Upper lobe of left lung (tissue), 6 donors: Measurements from ENCODE around the gene ACVR1. TPM values are rescaled to one million over a fixed set of nuclear protein-coding genes. Genes with fewer than 3 reads are reported as not detected.
A peak's percentile ranks its signal among the peaks of the same experiment; 100 is the strongest.
"Not testable (repeated sequence)": the region's sequence is repeated elsewhere in the genome, so short reads cannot be mapped to it uniquely, and the experiment has no call there.

Experiments
- ATAC-seq, 2 donors: fragments of 200-7000 bp; cut with Tn5 transposase; one replicate each; pipeline ENCODE4 v1.9.1; 2022; ENCODE audit warnings: mild to moderate bottlenecking in 2 of 2, moderate library complexity in 2 of 2; ENCODE audit not compliant: low FRiP score in 2 of 2
- DNase-seq, 2 donors: peaks; one replicate each; pipeline ENCODE4 v3.0.0-alpha.2; 2019 to 2020
- H3K27ac ChIP-seq, 4 donors: fragments of 200-600 bp; sonication (generic); one replicate each; pipeline ENCODE4 v1.5.1; 2016 to 2019
- H3K27me3 ChIP-seq, 4 donors: fragments of 200-600 bp; sonication (generic); one replicate each; pipeline ENCODE4 v1.5.1; 2017 to 2019
- H3K36me3 ChIP-seq, 4 donors: fragments of 200-600 bp; sonication (generic); one replicate each; pipeline ENCODE4 v1.5.1; 2016 to 2019
- H3K4me1 ChIP-seq, 4 donors: fragments of 200-600 bp; sonication (generic); one replicate each; pipeline ENCODE4 v1.5.1; 2018 to 2019
- H3K4me3 ChIP-seq, 4 donors: fragments of 200-600 bp; sonication (generic); one replicate each; pipeline ENCODE4 v1.5.1; 2017 to 2019; ENCODE audit warnings: mild to moderate bottlenecking in 2 of 4, moderate library complexity in 1 of 4
- H3K9me3 ChIP-seq, 4 donors: fragments of 200-600 bp; sonication (generic); one replicate each; pipeline ENCODE4 v1.5.1; 2018 to 2019
- EP300 ChIP-seq, 4 donors: sonication (generic); formaldehyde crosslinking; IDR thresholded peaks; one replicate each; pipeline ENCODE4 v1.5.1; 2017; ENCODE audit warnings: antibody characterized with exemption in 4 of 4, control low read depth in 2 of 4
- POLR2A ChIP-seq, 4 donors: fragments of 450-650 bp; IDR thresholded peaks; one replicate each; pipeline ENCODE4 v1.5.1; 2016 to 2017; ENCODE audit warnings: antibody characterized with exemption in 4 of 4, mild to moderate bottlenecking in 2 of 4
- POLR2AphosphoS5 ChIP-seq, 2 donors: sonication (generic); formaldehyde crosslinking; IDR thresholded peaks; one replicate each; pipeline ENCODE4 v1.5.1; 2017; ENCODE audit warnings: antibody characterized with exemption in 2 of 2
- WGBS, 2 donors: methylation state at CpG; one replicate each; pipeline ENCODE4 v1.1.5; 2017 to 2018; 5-methylcytosine and 5-hydroxymethylcytosine counted together
- total RNA-seq, 6 donors: library from RNA; depleted of rRNA in 4 of 6; stranded (reverse); fragments of >200 nt in 4 of 6; gene quantifications; one replicate each; pipeline versions ENCODE4 v1.1.0 to v1.2.1, GENCODE V29; 2016 to 2021
- TF ChIP-seq, protein P1 (sequence below), 6 experiments: fragments of 450-650 bp in 4 of 6; fragments of 200-600 bp in 2 of 6; sonication (generic) in 2 of 6; IDR thresholded peaks; one replicate each; pipeline ENCODE4 v1.5.1; 2016 to 2019; ENCODE audit warnings: antibody characterized with exemption in 6 of 6
- donor health status: DM: no; HTN: no; CAD: no; lungs with moderate emphysema.
- donor health status: DM: no; HTN: yes; CAD: no; lungs with severe emphysema.

ACVR1 gene
- total RNA-seq, 6 donors from 2014 or later: 16.4 to 38.8 (median 25.8) TPM

DNA sequence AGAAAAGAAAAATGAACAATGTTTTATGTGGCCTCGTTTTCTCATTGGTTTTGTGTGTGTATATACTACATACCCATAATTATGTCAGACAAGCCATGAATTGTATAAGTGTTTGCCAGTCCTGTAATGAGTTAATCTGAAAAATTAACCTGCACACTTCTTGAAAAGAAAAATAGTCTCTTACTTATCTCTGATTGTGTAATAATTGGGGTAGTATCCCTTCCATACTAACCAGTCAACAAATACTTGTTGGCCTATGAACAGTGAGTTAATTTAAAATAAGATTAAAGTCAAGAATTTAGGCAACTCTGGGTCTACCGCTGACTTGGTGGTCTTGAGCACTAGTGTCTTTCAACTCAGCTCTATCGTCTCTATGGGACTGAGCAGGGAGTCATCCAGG lies 48.8 kb downstream of the ACVR1 start:
- H3K4me3 ChIP-seq: no peak overlapping the region
- no peaks in the 10 kb centered on the region for H3K27me3 ChIP-seq
- H3K36me3 ChIP-seq: no peaks in the 10 kb centered on the region
- WGBS, 2 donors: 92 to 93% methylated on average over 3 of the region's 3 CpGs
- TF ChIP-seq, protein P1, sequence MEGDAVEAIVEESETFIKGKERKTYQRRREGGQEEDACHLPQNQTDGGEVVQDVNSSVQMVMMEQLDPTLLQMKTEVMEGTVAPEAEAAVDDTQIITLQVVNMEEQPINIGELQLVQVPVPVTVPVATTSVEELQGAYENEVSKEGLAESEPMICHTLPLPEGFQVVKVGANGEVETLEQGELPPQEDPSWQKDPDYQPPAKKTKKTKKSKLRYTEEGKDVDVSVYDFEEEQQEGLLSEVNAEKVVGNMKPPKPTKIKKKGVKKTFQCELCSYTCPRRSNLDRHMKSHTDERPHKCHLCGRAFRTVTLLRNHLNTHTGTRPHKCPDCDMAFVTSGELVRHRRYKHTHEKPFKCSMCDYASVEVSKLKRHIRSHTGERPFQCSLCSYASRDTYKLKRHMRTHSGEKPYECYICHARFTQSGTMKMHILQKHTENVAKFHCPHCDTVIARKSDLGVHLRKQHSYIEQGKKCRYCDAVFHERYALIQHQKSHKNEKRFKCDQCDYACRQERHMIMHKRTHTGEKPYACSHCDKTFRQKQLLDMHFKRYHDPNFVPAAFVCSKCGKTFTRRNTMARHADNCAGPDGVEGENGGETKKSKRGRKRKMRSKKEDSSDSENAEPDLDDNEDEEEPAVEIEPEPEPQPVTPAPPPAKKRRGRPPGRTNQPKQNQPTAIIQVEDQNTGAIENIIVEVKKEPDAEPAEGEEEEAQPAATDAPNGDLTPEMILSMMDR (IDR thresholded peaks at IDR 0.05): no peak
- no peak for TF ChIP-seq POLR2A (IDR thresholded peaks at IDR 0.05)
- no peak for TF ChIP-seq POLR2AphosphoS5 (IDR thresholded peaks at IDR 0.05)
- TF ChIP-seq EP300 (IDR thresholded peaks at IDR 0.05): no peak
- ATAC-seq (no peak), DNase-seq (no peak)
- no peaks in the 10 kb centered on the region for H3K9me3 ChIP-seq
- peaks cover 0 to 27% (median 19%) of the 10 kb centered on the region in 4 donors for H3K4me1 ChIP-seq
- H3K27ac ChIP-seq: no peak overlapping the region

DNA sequence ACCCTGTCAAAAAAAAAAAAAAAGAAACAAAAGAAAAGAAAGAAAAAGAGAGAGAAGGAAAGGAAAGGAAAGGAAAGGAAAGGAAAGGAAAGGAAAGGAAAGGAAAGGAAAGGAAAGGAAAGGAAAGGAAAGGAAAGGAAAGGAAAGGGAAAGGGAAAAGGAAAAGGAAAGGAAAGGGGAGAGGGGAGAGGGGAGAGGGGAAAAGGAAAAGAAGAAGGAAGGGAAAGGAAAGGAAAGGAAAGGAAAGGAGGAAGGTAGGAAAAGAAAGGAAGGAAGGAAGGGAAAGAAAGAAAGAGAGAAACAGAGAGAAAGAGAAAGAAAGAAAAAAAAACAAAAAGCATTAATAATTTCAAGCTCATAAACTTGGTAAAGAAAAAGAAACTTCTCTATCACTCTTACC lies 49.5 kb downstream of the ACVR1 start:
- Histone ChIP-seq H3K27ac (peak overlapping the region in 1 of 4 donors; percentile 41), H3K4me1 (peaks cover 0 to 29% (median 20%) of the 10 kb centered on the region in 4 donors)
- H3K36me3 ChIP-seq, H3K4me3 ChIP-seq, H3K9me3 ChIP-seq, ATAC-seq, H3K27me3 ChIP-seq, DNase-seq: not testable (repeated sequence)

DNA sequence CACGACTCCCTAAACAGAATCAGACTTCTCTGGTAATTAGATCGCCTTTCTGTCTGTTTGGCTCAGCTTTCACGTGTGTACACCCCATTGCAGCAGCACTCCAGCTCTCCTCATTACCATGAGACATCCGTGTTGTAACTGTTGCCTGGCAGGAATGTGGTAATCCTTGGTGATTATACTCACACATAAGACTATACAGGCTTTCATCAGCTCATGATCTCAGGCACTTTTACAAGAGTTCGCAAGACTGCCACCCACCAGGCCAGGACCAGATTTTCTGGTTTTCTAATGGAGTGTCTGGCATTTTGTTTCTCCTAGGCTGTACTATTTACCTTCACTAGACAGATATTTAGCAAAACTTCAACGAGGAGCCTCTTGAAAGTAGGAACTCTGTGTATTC lies 50.2 kb downstream of the ACVR1 start:
- H3K4me1 ChIP-seq: peaks cover 0 to 25% (median 15%) of the 10 kb centered on the region in 4 donors
- DNase-seq: peak in 1 of 2 donors; percentile 76
- H3K27ac ChIP-seq: peak overlapping the region in 3 of 4 donors; percentile 41 to 53 (median 46)
- peak; percentile 20 to 62 for TF ChIP-seq POLR2AphosphoS5 (IDR thresholded peaks at IDR 0.05)
- TF ChIP-seq EP300 (IDR thresholded peaks at IDR 0.05): peak in 2 of 4 donors; percentile 32 to 79
- TF ChIP-seq, protein P1 (IDR thresholded peaks at IDR 0.05): no peak
- no peak for TF ChIP-seq POLR2A (IDR thresholded peaks at IDR 0.05)
- no peaks in the 10 kb centered on the region for H3K36me3 ChIP-seq
- H3K4me3 ChIP-seq: no peak overlapping the region
- H3K27me3 ChIP-seq: no peaks in the 10 kb centered on the region
- no peaks in the 10 kb centered on the region for H3K9me3 ChIP-seq
- WGBS, 2 donors: 53 to 81% methylated on average over 6 of the region's 6 CpGs
- peak; percentile 84 to 91 for ATAC-seq

DNA sequence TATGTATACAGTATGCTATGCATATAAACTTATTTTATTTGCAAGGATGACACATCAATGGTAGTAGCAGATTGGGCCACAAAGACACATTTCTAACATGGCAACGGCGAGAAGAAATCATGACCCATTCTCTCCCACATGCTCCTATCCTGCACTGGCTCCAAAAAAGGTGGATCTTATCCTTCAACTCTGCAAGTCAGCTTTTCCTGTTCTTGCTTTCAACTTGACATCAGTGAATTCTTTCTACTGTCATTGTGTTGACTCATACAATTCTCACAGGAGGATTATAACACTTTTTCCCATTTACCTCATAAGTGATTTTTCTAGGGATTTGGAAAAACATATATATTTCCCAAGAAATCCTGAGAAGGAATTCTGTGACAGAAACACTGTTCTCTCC lies 53.1 kb downstream of the ACVR1 start:
- peak in 1 of 2 donors; percentile 57 for ATAC-seq
- Histone ChIP-seq H3K27me3 (no peaks in the 10 kb centered on the region), H3K9me3 (no peaks in the 10 kb centered on the region), H3K36me3 (peaks cover 0 to 5% (median 3%) of the 10 kb centered on the region in 4 donors), H3K4me1 (peaks cover 0 to 21% (median 11%) of the 10 kb centered on the region in 4 donors), H3K27ac (no peak overlapping the region), H3K4me3 (no peak overlapping the region)
- no peak for DNase-seq
- no peak for TF ChIP-seq POLR2AphosphoS5 (IDR thresholded peaks at IDR 0.05)
- no peak for TF ChIP-seq POLR2A (IDR thresholded peaks at IDR 0.05)
- TF ChIP-seq, protein P1 (IDR thresholded peaks at IDR 0.05): no peak
- no peak for TF ChIP-seq EP300 (IDR thresholded peaks at IDR 0.05)
- 97 to 98% methylated on average over 2 of the region's 2 CpGs for WGBS, 2 donors

DNA sequence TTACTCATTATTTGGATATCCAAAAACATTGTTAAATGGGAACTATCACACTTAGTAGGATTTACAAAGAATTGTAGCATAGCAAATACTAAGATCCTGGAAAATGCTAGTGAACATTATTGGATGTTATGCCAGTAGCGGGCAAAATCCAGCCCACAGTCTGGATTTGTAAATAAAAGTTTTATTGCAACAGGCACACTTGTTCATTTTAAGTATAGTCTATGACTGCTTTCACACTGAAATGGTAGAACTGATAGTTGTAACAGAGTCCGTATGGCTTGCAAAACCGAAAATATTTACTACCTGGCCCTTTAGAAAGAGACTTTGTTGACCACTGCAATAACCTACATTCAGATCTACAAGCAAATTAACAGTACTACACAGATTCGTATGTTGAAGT lies 53.6 kb downstream of the ACVR1 start:
- Histone ChIP-seq H3K27ac (no peak overlapping the region), H3K4me3 (no peak overlapping the region), H3K9me3 (no peaks in the 10 kb centered on the region), H3K4me1 (peaks cover 0 to 21% (median 11%) of the 10 kb centered on the region in 4 donors), H3K36me3 (peaks cover 0 to 10% (median 5%) of the 10 kb centered on the region in 4 donors), H3K27me3 (no peaks in the 10 kb centered on the region)
- no peak for ATAC-seq
- WGBS, 2 donors: 83 to 85% methylated on average over 4 of the region's 4 CpGs
- no peak for TF ChIP-seq EP300 (IDR thresholded peaks at IDR 0.05)
- TF ChIP-seq POLR2A (IDR thresholded peaks at IDR 0.05): no peak
- no peak for TF ChIP-seq POLR2AphosphoS5 (IDR thresholded peaks at IDR 0.05)
- TF ChIP-seq, protein P1 (IDR thresholded peaks at IDR 0.05): no peak
- no peak for DNase-seq
